GM18873 (cell line): Measurements from ENCODE around the gene INTS2.
"Not testable (repeated sequence)": the region's sequence is repeated elsewhere in the genome, so short reads cannot be mapped to it uniquely, and the experiment has no call there.

Source experiments
- ATAC-seq: cut with Tn5 transposase; IDR thresholded peaks from one replicate; pipeline ENCODE4 v1.9.1; 2021; ENCODE audit warnings: mild to moderate bottlenecking, moderate library complexity, moderate number of reproducible peaks; ENCODE audit not compliant: unreplicated experiment, low FRiP score

INTS2 gene

GRCh38 chr17:61827649-61828395 is 100.0 kb downstream of the INTS2 start:
- no peak for ATAC-seq

- not testable (repeated sequence) for ATAC-seq
Measured at GRCh38 chr17:61826866-61827265, 100.9 kb downstream of the INTS2 start.

GRCh38 chr17:61826198-61826597 is 101.6 kb downstream of the INTS2 start:
- not testable (repeated sequence) for ATAC-seq

GRCh38 chr17:61825448-61826137 is 102.2 kb downstream of the INTS2 start:
- no peak for ATAC-seq

GRCh38 chr17:61822326-61823285 is 105.2 kb downstream of the INTS2 start:
- ATAC-seq: no peak

- no peak for ATAC-seq
Measured at GRCh38 chr17:61821655-61822054, 106.1 kb downstream of the INTS2 start.

DNA sequence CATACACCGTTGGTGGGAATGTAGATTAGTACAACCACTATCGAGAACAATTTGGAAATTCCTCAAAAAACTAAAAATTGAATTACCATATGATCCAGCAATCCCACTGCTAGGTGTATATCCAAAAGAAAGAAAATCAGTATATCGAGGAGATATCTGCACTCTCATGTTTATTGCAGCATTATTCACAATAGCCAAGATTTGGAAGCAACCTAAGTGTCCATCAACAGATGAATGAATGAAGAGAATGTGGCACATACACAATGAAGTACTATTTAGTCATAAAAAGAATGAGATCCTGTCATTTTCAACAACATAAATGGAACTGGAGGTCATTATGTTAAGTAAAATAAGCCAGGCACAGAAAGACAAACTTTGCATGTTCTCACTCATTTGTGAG is 108.5 kb downstream of the INTS2 start:
- not testable (repeated sequence) for ATAC-seq

- no peak for ATAC-seq
Measured at GRCh38 chr17:61818225-61818624, 109.6 kb downstream of the INTS2 start.

DNA sequence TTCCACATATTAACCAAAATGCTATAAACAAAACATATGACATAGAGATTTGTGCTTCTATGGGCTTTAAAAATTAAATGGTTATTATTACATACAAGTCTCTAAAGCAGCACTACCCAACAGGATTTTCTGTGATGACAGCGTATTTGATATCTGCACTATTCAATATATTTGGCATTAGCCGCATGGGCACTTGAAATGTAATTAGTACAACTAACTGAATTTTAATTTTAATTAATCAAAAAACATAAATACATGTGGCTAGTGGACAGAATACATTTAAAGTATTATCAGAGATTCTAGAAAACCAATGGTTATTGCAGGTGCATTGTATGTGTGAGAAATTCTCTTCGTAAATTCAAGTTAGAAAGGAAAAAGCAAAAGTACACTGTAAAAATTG is 110.3 kb downstream of the INTS2 start:
- ATAC-seq: no peak

DNA sequence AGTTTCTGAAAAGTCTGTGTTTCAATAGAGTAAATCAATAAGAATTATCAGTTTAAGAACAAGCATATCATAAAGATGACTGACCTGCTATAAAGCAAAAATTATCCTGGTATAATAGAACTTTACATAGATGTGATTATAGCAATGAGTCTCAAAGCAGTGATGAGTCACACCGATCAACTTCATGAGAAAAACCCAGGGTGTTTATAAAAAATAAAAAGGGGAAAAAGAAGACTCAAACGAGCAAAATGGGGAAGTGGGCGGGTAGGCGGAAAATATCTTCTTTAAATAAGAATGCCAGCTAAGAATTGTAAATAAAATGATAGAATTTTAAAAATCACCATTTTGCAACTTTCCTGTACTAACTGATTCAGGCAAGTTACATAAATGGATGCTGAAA is 111.2 kb downstream of the INTS2 start:
- no peak for ATAC-seq

DNA sequence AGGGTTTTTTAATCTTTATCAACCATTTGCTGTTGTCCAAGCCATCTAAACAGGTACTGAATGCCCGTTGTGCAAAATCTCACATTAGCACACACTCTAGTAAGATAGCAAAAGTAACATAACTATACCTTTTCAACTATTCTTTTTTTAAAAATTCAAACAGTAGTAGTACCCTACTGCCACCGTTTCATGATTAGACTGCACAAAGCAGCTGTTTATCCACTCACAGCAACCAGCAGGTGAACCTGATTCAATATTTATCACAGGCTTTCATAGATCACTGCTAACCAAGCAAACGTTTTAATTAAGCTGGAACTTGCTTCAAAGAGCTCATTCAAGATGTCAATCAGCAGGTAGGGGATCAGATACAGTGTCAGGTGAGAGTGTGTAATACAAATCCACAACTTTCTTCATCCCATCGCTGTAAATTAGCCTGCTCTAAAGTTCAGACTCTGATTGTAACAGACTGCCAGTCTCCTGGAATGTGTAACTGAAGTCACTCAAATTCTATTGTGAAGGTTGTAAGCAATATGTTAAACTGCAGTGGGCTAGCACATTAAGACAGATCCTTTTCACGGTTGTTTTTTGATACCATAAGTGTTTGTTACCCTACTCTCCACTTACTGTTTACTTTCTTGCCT is 111.8 kb downstream of the INTS2 start:
- no peak for ATAC-seq
